ENCODE data around the gene CTNNA3.

GRCh38 chr10:65911151-65911835 lies 1784.7 kb downstream of the CTNNA3 start:
- TF ChIP-seq POLR2AphosphoS5 (IDR thresholded peaks at IDR 0.05) (peak in 1 of 3 donors; percentile 27), CTCF (IDR thresholded peaks at IDR 0.05 in 8 of 11, conservative IDR thresholded peaks at IDR 0.05 in 3 of 11) (peak in 2 of 11 experiments; percentile 18 to 34), POLR2A (IDR thresholded peaks at IDR 0.05) (no peak)

All from spleen (tissue), 7 donors.